BE2C (cell line): ENCODE measurements around the gene GNAT2.

ENCODE experiments used
- DNase-seq: peaks from one replicate; pipeline ENCODE4 v3.0.0-alpha.2; 2020
- H3K27me3 ChIP-seq: fragments of 250-450 bp; sonication (Bioruptor Pico); 2 replicates; pipeline ENCODE4 v1.5.1; 2020; ENCODE audit warnings: mild to moderate bottlenecking
- H3K36me3 ChIP-seq: fragments of 250-450 bp; sonication (Bioruptor Pico); 2 replicates; pipeline ENCODE4 v1.5.1; 2020; ENCODE audit warnings: mild to moderate bottlenecking
- H3K4me1 ChIP-seq: fragments of 250-450 bp; sonication (Bioruptor Pico); 2 replicates; pipeline ENCODE4 v1.5.1; 2020
- H3K4me3 ChIP-seq: 2 replicates; pipeline ENCODE4 v1.5.1; 2011; ENCODE audit warnings: low read depth, low read length
- H3K9me3 ChIP-seq: fragments of 250-450 bp; sonication (Bioruptor Pico); 2 replicates; pipeline ENCODE4 v1.5.1; 2020
- CTCF ChIP-seq: IDR thresholded peaks from 2 replicates; pipeline ENCODE4 v1.5.1; 2012; ENCODE audit warnings: mild to moderate bottlenecking, low read depth, low read length

The GNAT2 gene

GRCh38 chr1:109640285-109640865 lies 21.0 kb upstream of the GNAT2 start:
- TF ChIP-seq CTCF = peak; percentile 94
- no peaks in the 10 kb centered on the region for H3K36me3 ChIP-seq
- no peaks in the 10 kb centered on the region for H3K9me3 ChIP-seq
- 0 out of 2 replicates have a peak overlapping the region, but pooled peaks have one; percentile 3 for H3K4me3 ChIP-seq
- peaks cover 37% of the 10 kb centered on the region for H3K4me1 ChIP-seq
- DNase-seq = peak; percentile 90
- H3K27me3 ChIP-seq = no peaks in the 10 kb centered on the region

GRCh38 chr1:109639841-109640184 lies 20.4 kb upstream of the GNAT2 start:
- H3K4me1 ChIP-seq = peaks cover 41% of the 10 kb centered on the region

GRCh38 chr1:109639063-109639840 lies 19.8 kb upstream of the GNAT2 start:
- H3K27me3 ChIP-seq = no peaks in the 10 kb centered on the region
- H3K4me1 ChIP-seq = peaks cover 41% of the 10 kb centered on the region

More at GRCh38 chr1:109639841-109640184, 20.4 kb upstream of the GNAT2 start:
- no peak for TF ChIP-seq CTCF
- DNase-seq = no peak
- H3K4me3 ChIP-seq = no peak overlapping the region
- H3K27me3 ChIP-seq = no peaks in the 10 kb centered on the region
- H3K36me3 ChIP-seq = no peaks in the 10 kb centered on the region
- no peaks in the 10 kb centered on the region for H3K9me3 ChIP-seq

GRCh38 chr1:109637446-109637845 lies 18.0 kb upstream of the GNAT2 start:
- TF ChIP-seq CTCF = no peak
- Histone ChIP-seq H3K4me1 (peaks cover 52% of the 10 kb centered on the region), H3K27me3 (no peaks in the 10 kb centered on the region), H3K36me3 (no peaks in the 10 kb centered on the region), H3K4me3 (no peak overlapping the region), H3K9me3 (no peaks in the 10 kb centered on the region)
- DNase-seq = no peak

More at GRCh38 chr1:109639063-109639840, 19.8 kb upstream of the GNAT2 start:
- no peak for DNase-seq
- Histone ChIP-seq H3K36me3 (no peaks in the 10 kb centered on the region), H3K4me3 (no peak overlapping the region), H3K9me3 (no peaks in the 10 kb centered on the region)
- no peak for TF ChIP-seq CTCF

GRCh38 chr1:109636201-109636952 lies 17.0 kb upstream of the GNAT2 start:
- no peaks in the 10 kb centered on the region for H3K27me3 ChIP-seq
- H3K4me3 ChIP-seq = no peak overlapping the region; the same call in 1 of the 2 replicates
- H3K4me1 ChIP-seq = peaks cover 63% of the 10 kb centered on the region
- TF ChIP-seq CTCF = no peak
- peaks cover 9% of the 10 kb centered on the region for H3K36me3 ChIP-seq
- peak; percentile 58 for DNase-seq
- H3K9me3 ChIP-seq = no peaks in the 10 kb centered on the region
